Measurements from ENCODE around the gene CACNG4.

GRCh38 chr17:66960613-66961012 is 3.9 kb upstream of the CACNG4 start:
- no peak for TF ChIP-seq CTCF (IDR thresholded peaks at IDR 0.05)
- no peak for TF ChIP-seq POLR2A (IDR thresholded peaks at IDR 0.05; ENCODE audit: low read depth)
- no peak for TF ChIP-seq POLR2AphosphoS5 (IDR thresholded peaks at IDR 0.05)

All from esophagus muscularis mucosa (tissue), 3 donors.